H9 (cell line): ENCODE data around the gene TMEM140. TPM values are rescaled to one million over a fixed set of nuclear protein-coding genes. Genes with fewer than 3 reads are reported as not detected.

Source experiments
- DNase-seq: peaks from one replicate; pipeline ENCODE4 v3.0.0-alpha.2; 2017
- H2AFZ ChIP-seq: one replicate; pipeline ENCODE4 v1.6.1; 2013; ENCODE audit warnings: mild to moderate bottlenecking, low read length, control low read depth, moderate library complexity
- H2AK5ac ChIP-seq: 2 replicates; pipeline ENCODE4 v1.6.1; 2013; ENCODE audit warnings: low read length, control low read depth, mixed read lengths; ENCODE audit not compliant: insufficient read length
- H2BK120ac ChIP-seq: one replicate; pipeline ENCODE4 v1.6.1; 2013; ENCODE audit warnings: low read depth, mild to moderate bottlenecking, low read length, control low read depth, inconsistent platforms; ENCODE audit not compliant: poor library complexity, severe bottlenecking
- H2BK12ac ChIP-seq: 2 replicates; pipeline ENCODE4 v1.6.1; 2013; ENCODE audit warnings: low read length, control low read depth, mixed read lengths, low read depth; ENCODE audit not compliant: insufficient read length
- H2BK15ac ChIP-seq: 2 replicates; pipeline ENCODE4 v1.6.1; 2013; ENCODE audit warnings: low read depth, low read length, control low read depth
- H2BK20ac ChIP-seq: one replicate; pipeline ENCODE4 v1.6.1; 2013; ENCODE audit warnings: low read depth, mild to moderate bottlenecking, low read length, control low read depth, inconsistent platforms; ENCODE audit not compliant: poor library complexity, severe bottlenecking
- H2BK5ac ChIP-seq: 2 replicates; pipeline ENCODE4 v1.6.1; 2013; ENCODE audit warnings: low read length, control low read depth, mixed read lengths; ENCODE audit not compliant: insufficient read length
- H3K14ac ChIP-seq: 2 replicates; pipeline ENCODE4 v1.6.1; 2013; ENCODE audit warnings: low read length, control low read depth; ENCODE audit not compliant: insufficient read depth
- H3K18ac ChIP-seq: 2 replicates; pipeline ENCODE4 v1.6.1; 2013; ENCODE audit warnings: low read depth, mild to moderate bottlenecking, mixed read lengths, low read length, control low read depth; ENCODE audit not compliant: insufficient read length
- H3K23ac ChIP-seq: 2 replicates; pipeline ENCODE4 v1.6.1; 2013; ENCODE audit warnings: low read length, control low read depth, mixed read lengths, low read depth; ENCODE audit not compliant: insufficient read length
- H3K23me2 ChIP-seq: 2 replicates; pipeline ENCODE4 v1.6.1; 2013; ENCODE audit warnings: low read depth, mild to moderate bottlenecking, mixed read lengths, low read length, control low read depth; ENCODE audit not compliant: insufficient read length, poor library complexity, severe bottlenecking
- H3K27ac ChIP-seq: 2 replicates; pipeline ENCODE4 v1.5.1; 2013; ENCODE audit warnings: low read length, control low read depth, mixed read lengths, low read depth; ENCODE audit not compliant: insufficient read length
- H3K27me3 ChIP-seq: 2 replicates; pipeline ENCODE4 v1.6.1; 2013; ENCODE audit warnings: low read length, control low read depth, inconsistent platforms; ENCODE audit not compliant: insufficient read depth
- H3K4ac ChIP-seq: 2 replicates; pipeline ENCODE4 v1.6.1; 2013; ENCODE audit warnings: low read depth, mild to moderate bottlenecking, control low read depth, inconsistent platforms, low read length, moderate library complexity
- H3K4me1 ChIP-seq: 2 replicates; pipeline ENCODE4 v1.6.1; 2013; ENCODE audit warnings: low read length, control low read depth, inconsistent platforms; ENCODE audit not compliant: insufficient read depth
- H3K4me2 ChIP-seq: 2 replicates; pipeline ENCODE4 v1.6.1; 2013; ENCODE audit warnings: low read length, control low read depth, mixed read lengths; ENCODE audit not compliant: insufficient read length, insufficient read depth
- H3K56ac ChIP-seq: 2 replicates; pipeline ENCODE4 v1.6.1; 2013; ENCODE audit warnings: low read depth, mild to moderate bottlenecking, mixed read lengths, low read length, control low read depth; ENCODE audit not compliant: insufficient read length
- H3K79me1 ChIP-seq: 2 replicates; pipeline ENCODE4 v1.6.1; 2013; ENCODE audit warnings: low read depth, mild to moderate bottlenecking, moderate library complexity, low read length, control low read depth, inconsistent platforms; ENCODE audit not compliant: insufficient read depth, poor library complexity, severe bottlenecking
- H3K79me2 ChIP-seq: 2 replicates; pipeline ENCODE4 v1.6.1; 2013; ENCODE audit warnings: low read length, control low read depth, inconsistent platforms; ENCODE audit not compliant: insufficient read depth
- H3K9ac ChIP-seq: 2 replicates; pipeline ENCODE4 v1.6.1; 2013; ENCODE audit warnings: low read length, control low read depth, mixed read lengths; ENCODE audit not compliant: insufficient read length; ENCODE audit errors: extremely low read depth
- H3K9me3 ChIP-seq: one replicate; pipeline ENCODE4 v1.6.1; 2013; ENCODE audit warnings: low read depth, low read length, inconsistent platforms; ENCODE audit not compliant: control insufficient read depth
- H3T11ph ChIP-seq: one replicate; pipeline ENCODE4 v1.6.1; 2013; ENCODE audit warnings: mild to moderate bottlenecking, low read length, control low read depth, inconsistent platforms
- H4K20me1 ChIP-seq: one replicate; pipeline ENCODE4 v1.6.1; 2013; ENCODE audit not compliant: control insufficient read depth, insufficient read length, insufficient read depth
- H4K5ac ChIP-seq: 2 replicates; pipeline ENCODE4 v1.6.1; 2013; ENCODE audit warnings: low read depth, mild to moderate bottlenecking, mixed read lengths, low read length, control low read depth; ENCODE audit not compliant: insufficient read length
- H4K8ac ChIP-seq: replicated peaks from 2 replicates; pipeline ENCODE4 v1.6.1; 2013; ENCODE audit warnings: low read length, control low read depth, mixed read lengths, low read depth; ENCODE audit not compliant: insufficient read length
- H4K91ac ChIP-seq: 2 replicates; pipeline ENCODE4 v1.6.1; 2013; ENCODE audit warnings: low read depth, mild to moderate bottlenecking, moderate library complexity, mixed read lengths, low read length, control low read depth; ENCODE audit not compliant: insufficient read length
- H3K27ac Mint-ChIP-seq, 3 experiments: 2 replicates in 2 of 3; 3 replicates in 1 of 3; pipeline ENCODE4 v1.8.0; 2020 to 2021; ENCODE audit warnings: mixed read lengths in 3 of 3, mild to moderate bottlenecking in 1 of 3, moderate library complexity in 1 of 3
- H3K27me3 Mint-ChIP-seq: 2 replicates; pipeline ENCODE4 v1.8.0; 2021; ENCODE audit warnings: low read depth, mild to moderate bottlenecking, moderate library complexity, mixed read lengths
- H3K36me3 Mint-ChIP-seq, 3 experiments: 2 replicates in 2 of 3; 3 replicates in 1 of 3; pipeline ENCODE4 v1.8.0; 2020 to 2021; ENCODE audit warnings: low read depth in 3 of 3, mixed read lengths in 3 of 3; ENCODE audit not compliant: insufficient read depth in 1 of 3
- H3K4me1 Mint-ChIP-seq, 2 experiments: 2 replicates each; pipeline ENCODE4 v1.8.0; 2020; ENCODE audit warnings: mixed read lengths in 2 of 2
- H3K4me3 Mint-ChIP-seq, 2 experiments: 2 replicates in 1 of 2; 3 replicates in 1 of 2; pipeline ENCODE4 v1.8.0; 2020 to 2021; ENCODE audit warnings: mild to moderate bottlenecking in 2 of 2, mixed read lengths in 2 of 2, moderate library complexity in 1 of 2
- H3K9me3 Mint-ChIP-seq, 2 experiments: 2 replicates in 1 of 2; 3 replicates in 1 of 2; pipeline ENCODE4 v1.8.0; 2020; ENCODE audit warnings: mild to moderate bottlenecking in 2 of 2, mixed read lengths in 2 of 2, moderate library complexity in 1 of 2
- WGBS: extraction: QIAGEN DNeasy Blood & Tissue Kit; methylation state at CpG from one replicate; pipeline ENCODE4 v1.1.7; 2013; ENCODE audit warnings: missing lambda C conversion rate, low lambda C conversion rate, mixed read lengths; ENCODE audit not compliant: insufficient read length; ENCODE audit errors: extremely low coverage; 5-methylcytosine and 5-hydroxymethylcytosine counted together
- total RNA-seq: library from RNA; stranded (reverse); gene quantifications from 2 replicates; pipeline ENCODE4 v1.2.1, GENCODE V29; 2021
- TF ChIP-seq, protein P1 (sequence below): fragments of 200-600 bp; sonication (generic); conservative IDR thresholded peaks from 3 replicates; pipeline ENCODE4 v1.8.0; 2021; ENCODE audit warnings: antibody characterized with exemption, mild to moderate bottlenecking

TMEM140 gene
- total RNA-seq, 1 experiment from 2014 or later = not detected

DNA sequence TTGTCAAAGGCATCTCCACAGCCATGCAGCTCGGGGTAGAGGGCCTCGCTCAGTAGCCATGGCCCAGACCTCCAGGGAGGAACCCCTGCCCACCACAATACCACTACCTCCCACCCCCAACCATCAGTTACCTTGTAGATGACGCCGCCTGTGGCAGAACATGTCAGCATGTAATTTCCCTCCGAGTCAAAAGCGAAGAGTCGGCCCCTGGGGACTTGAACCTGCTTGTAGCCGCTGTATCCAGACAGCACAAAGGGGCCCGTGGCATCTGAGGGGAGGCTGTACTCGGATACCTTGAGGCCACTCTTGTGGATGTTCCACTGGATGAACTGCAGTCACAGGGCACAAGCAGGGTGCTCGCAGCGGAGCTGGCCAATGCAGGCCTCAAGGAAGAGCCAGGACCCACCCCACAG, 39.0 kb downstream of the TMEM140 start:
- peaks cover 16 to 77% (median 52%) of the 10 kb centered on the region in 3 experiments for H3K36me3 Mint-ChIP-seq
- no peaks in the 10 kb centered on the region for H3K27me3 Mint-ChIP-seq
- WGBS = no CpG with 5 or more reads among the region's 12 CpGs
- peaks cover 12% of the 10 kb centered on the region in 2 experiments for H3K9me3 Mint-ChIP-seq
- Histone ChIP-seq H3K79me2 (no peaks in the 10 kb centered on the region), H2AFZ (no peak overlapping the region), H3K27ac (no peak overlapping the region), H2BK15ac (no peak overlapping the region), H4K91ac (no peak overlapping the region), H3K4me2 (no peak overlapping the region), H3K9me3 (peaks cover 6% of the 10 kb centered on the region), H3K14ac (no peak overlapping the region), H4K20me1 (no peaks in the 10 kb centered on the region), H3K4me1 (no peaks in the 10 kb centered on the region), H3T11ph (no peak overlapping the region), H3K23me2 (no peaks in the 10 kb centered on the region), H3K4ac (no peak overlapping the region), H4K8ac (no peak overlapping the region), H3K27me3 (no peaks in the 10 kb centered on the region), H2BK120ac (no peak overlapping the region), H3K18ac (no peak overlapping the region), H3K56ac (no peak overlapping the region), H3K23ac (no peak overlapping the region), H3K9ac (no peak overlapping the region), H4K5ac (no peak overlapping the region), H2BK5ac (no peak overlapping the region), H2BK12ac (no peak overlapping the region), H2AK5ac (no peak overlapping the region), H3K79me1 (no peaks in the 10 kb centered on the region), H2BK20ac (no peak overlapping the region)
- TF ChIP-seq, protein P1, sequence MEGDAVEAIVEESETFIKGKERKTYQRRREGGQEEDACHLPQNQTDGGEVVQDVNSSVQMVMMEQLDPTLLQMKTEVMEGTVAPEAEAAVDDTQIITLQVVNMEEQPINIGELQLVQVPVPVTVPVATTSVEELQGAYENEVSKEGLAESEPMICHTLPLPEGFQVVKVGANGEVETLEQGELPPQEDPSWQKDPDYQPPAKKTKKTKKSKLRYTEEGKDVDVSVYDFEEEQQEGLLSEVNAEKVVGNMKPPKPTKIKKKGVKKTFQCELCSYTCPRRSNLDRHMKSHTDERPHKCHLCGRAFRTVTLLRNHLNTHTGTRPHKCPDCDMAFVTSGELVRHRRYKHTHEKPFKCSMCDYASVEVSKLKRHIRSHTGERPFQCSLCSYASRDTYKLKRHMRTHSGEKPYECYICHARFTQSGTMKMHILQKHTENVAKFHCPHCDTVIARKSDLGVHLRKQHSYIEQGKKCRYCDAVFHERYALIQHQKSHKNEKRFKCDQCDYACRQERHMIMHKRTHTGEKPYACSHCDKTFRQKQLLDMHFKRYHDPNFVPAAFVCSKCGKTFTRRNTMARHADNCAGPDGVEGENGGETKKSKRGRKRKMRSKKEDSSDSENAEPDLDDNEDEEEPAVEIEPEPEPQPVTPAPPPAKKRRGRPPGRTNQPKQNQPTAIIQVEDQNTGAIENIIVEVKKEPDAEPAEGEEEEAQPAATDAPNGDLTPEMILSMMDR = no peak
- H3K4me3 Mint-ChIP-seq = no peak overlapping the region
- H3K27ac Mint-ChIP-seq = peak overlapping the region in 2 of 3 experiments; percentile 27 to 39; a peak in 1 of 7 replicates
- H3K4me1 Mint-ChIP-seq = no peaks in the 10 kb centered on the region
- DNase-seq = no peak
